Measurements from ENCODE around the gene ALKBH3. TPM values are rescaled to one million over a fixed set of nuclear protein-coding genes. Genes with fewer than 3 reads are reported as not detected.
A peak's percentile ranks its signal among the peaks of the same experiment; 100 is the strongest.

The ALKBH3 gene
- polyA plus RNA-seq, 1 of the 3 experiments (the other 2 are of a cell fraction) = 27.0 TPM

DNA sequence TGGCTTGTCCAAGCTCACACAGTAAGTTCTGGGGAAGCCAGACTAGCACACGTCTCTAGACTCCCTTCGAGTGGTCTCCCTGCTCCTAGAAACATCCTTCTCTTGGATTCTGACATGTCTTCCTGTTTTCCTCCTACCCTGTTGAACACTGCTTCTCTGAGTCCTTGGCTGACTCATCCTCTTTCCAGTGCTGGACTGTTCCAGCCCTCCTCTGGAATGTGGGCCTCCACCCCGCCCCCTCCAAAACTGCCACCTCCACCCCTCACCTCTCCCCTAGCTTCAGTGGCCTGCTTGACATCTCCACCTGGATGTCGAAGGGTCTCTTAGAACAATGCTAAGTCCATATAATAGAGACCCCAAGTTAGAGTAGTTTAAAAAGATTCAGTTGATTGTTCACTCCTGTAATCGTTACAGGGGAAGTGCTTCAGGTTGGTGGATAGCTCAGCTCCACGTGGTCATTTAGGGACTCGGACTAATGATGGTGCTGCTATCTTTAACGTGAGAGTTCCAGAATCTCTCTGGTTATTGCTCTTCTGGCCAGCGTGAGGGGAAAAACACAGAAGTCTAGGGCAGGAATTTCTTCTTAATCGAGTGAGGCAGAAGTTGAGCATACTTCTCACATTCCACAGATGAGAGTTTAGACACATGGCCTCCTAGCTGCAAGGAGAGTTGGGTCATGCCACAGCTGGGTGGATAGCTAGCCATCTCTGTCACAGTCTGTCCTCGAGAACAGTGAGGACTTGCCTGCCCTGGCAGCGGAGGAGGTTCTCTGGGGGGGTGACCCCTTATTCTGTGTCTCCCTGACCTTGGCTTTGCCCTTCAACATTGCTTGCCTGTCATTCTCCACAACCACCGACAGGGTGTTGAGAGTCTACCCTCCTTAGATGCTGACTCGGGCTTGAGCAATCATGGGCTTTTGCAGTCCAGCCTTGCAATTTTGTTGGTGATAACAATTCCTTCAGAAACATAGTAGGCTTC is 57.1 kb downstream of the ALKBH3 start:
- H3K4me3 ChIP-seq (ENCODE audit: low read depth in 2 of 2, low read length in 1 of 2) = no peak overlapping the region
- no peaks in the 10 kb centered on the region for H3K36me3 ChIP-seq (replicated peaks in 1 of 2; ENCODE audit: control insufficient read depth in 1 of 2, insufficient read depth in 2 of 2, low read length in 1 of 2)
- no peaks in the 10 kb centered on the region for H3K79me2 ChIP-seq (ENCODE audit: insufficient read depth)
- peak overlapping the region; percentile 14; the same call in 1 of the 2 replicates for H3K4me2 ChIP-seq
- H3K9me3 ChIP-seq = no peaks in the 10 kb centered on the region
- peaks cover 4% of the 10 kb centered on the region for H3F3A ChIP-seq (replicated peaks; ENCODE audit: insufficient read depth)
- peaks cover 10% of the 10 kb centered on the region for H3K27me3 ChIP-seq (ENCODE audit: insufficient read depth)
- ChIA-PET CTCF (interaction anchor here (1.2 to 13.9 kb wide), 4 partner anchors 15 to 112 kb away, joined by 3 to 222 read pairs (median 28); no protein-coding TSS in a partner anchor), POLR2A (no interaction called here)
- WGBS (ENCODE audit: low lambda C conversion rate) = 60% methylated on average over 13 of the region's 14 CpGs
- H3K27ac ChIP-seq (ENCODE audit: low read depth in 2 of 2, low read length in 1 of 2) = 0 out of 4 replicates have a peak overlapping the region, but pooled peaks of 1 of the 2 experiments have one; percentile 35
- TF ChIP-seq FOSL2 (IDR thresholded peaks at IDR 0.05; ENCODE audit: borderline replicate concordance, low read depth) (peak; percentile 56; the same call in 1 of the 2 replicates), EP300 (IDR thresholded peaks at IDR 0.05; ENCODE audit: borderline replicate concordance in 1 of 2, low read depth in 1 of 2, low read length in 1 of 2) (no peak)
- no peak overlapping the region for H3K9ac ChIP-seq
- 0 out of 2 replicates have a peak overlapping the region, but pooled peaks have one; percentile 63 for H2AFZ ChIP-seq (ENCODE audit: low read depth)
- H4K20me1 ChIP-seq (ENCODE audit: insufficient read depth) = no peaks in the 10 kb centered on the region
- H3K4me1 ChIP-seq (ENCODE audit: control insufficient read depth in 1 of 2, insufficient read depth in 2 of 2, low read depth in 1 of 2, low read length in 1 of 2) = peaks cover 7 to 50% of the 10 kb centered on the region in 2 experiments; a peak in 3 of 4 replicates
- no peak for DNase-seq
- H3K9me2 ChIP-seq = no peaks in the 10 kb centered on the region

DNA sequence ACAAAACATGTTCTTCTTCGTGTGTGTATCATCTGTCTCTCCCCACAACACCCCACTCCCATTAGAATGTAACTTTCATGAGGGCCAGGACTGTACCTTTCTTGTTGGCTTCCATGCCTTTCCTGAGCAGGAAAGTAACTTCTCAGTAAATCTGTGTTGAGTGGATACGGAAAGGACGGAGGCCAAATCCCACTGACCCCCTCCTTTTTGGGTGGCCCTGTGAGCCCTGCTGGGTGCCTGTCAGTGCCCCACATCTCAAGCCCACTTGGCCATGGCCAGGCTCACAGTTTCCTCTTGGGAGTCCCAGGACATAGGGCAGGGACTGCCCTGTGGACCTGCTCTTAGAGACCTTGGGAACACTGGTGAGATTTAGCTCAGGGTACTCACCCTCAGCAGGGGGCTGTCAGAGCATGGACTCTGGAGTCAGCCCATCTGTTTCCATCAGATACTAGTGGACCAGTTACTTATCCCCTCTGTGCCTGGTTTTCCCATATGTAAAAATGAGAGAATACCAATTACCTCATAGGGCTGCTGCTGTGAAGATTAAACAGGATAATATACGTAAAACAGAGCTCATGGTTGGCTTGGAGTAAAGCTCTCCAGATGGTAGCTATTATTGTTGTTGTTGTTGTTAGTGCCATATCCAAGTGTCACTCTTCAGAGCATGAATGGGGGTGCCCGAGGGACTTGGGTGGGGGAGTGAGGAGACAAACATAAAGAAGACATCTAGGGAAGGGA is 60.8 kb downstream of the ALKBH3 start:
- peaks cover 5 to 21% of the 10 kb centered on the region in 2 experiments; a peak in 3 of 4 replicates for H3K4me1 ChIP-seq (ENCODE audit: control insufficient read depth in 1 of 2, insufficient read depth in 2 of 2, low read depth in 1 of 2, low read length in 1 of 2)
- CTCF ChIA-PET = interaction anchor here (0.7 to 13.9 kb wide), 10 partner anchors 9 to 99 kb away, joined by 3 to 222 read pairs (median 18); no protein-coding TSS in a partner anchor
- POLR2A ChIA-PET = interaction anchor here (0.7 to 5.5 kb wide), 17 partner anchors 9 to 125 kb away, joined by 3 to 213 read pairs (median 23); partner anchors contain the start of genes ACCS and ALKBH3
- peaks cover 44% of the 10 kb centered on the region for H3K27me3 ChIP-seq (ENCODE audit: insufficient read depth)
- peak; percentile 86 for DNase-seq
- H3K9me3 ChIP-seq = no peaks in the 10 kb centered on the region
- H2AFZ ChIP-seq (ENCODE audit: low read depth) = peak overlapping the region; percentile 59; the same call in 1 of the 2 replicates
- no peak overlapping the region for H3K9ac ChIP-seq
- H3K27ac ChIP-seq (ENCODE audit: low read depth in 2 of 2, low read length in 1 of 2) = peak overlapping the region; percentile 11 to 93; a peak in 3 of 4 replicates
- no peaks in the 10 kb centered on the region for H3K9me2 ChIP-seq
- no peaks in the 10 kb centered on the region for H3K79me2 ChIP-seq (ENCODE audit: insufficient read depth)
- no peaks in the 10 kb centered on the region for H4K20me1 ChIP-seq (ENCODE audit: insufficient read depth)
- H3K36me3 ChIP-seq (replicated peaks in 1 of 2; ENCODE audit: control insufficient read depth in 1 of 2, insufficient read depth in 2 of 2, low read length in 1 of 2) = no peaks in the 10 kb centered on the region
- peak overlapping the region; percentile 53 to 61; a peak in 2 of 4 replicates for H3K4me3 ChIP-seq (ENCODE audit: low read depth in 2 of 2, low read length in 1 of 2)
- peak overlapping the region; percentile 90 for H3K4me2 ChIP-seq
- peaks cover 4% of the 10 kb centered on the region for H3F3A ChIP-seq (replicated peaks; ENCODE audit: insufficient read depth)
- WGBS (ENCODE audit: low lambda C conversion rate) = 49% methylated on average over 5 of the region's 5 CpGs
- TF ChIP-seq GABPA (IDR thresholded peaks at IDR 0.05; ENCODE audit: low read depth) (no peak), MAX (IDR thresholded peaks at IDR 0.05; ENCODE audit: low read depth) (no peak), SMC3 (IDR thresholded peaks at IDR 0.05; ENCODE audit: low read depth, low read length) (peak; percentile 26; the same call in 1 of the 2 replicates), GATA2 (CRISPR knock-in tag; IDR thresholded peaks at IDR 0.05) (peak; percentile 77), TEAD4 (IDR thresholded peaks at IDR 0.05; ENCODE audit: borderline replicate concordance, insufficient read depth) (no peak), PBX3 (IDR thresholded peaks at IDR 0.05) (no peak), TAF1 (IDR thresholded peaks at IDR 0.05; ENCODE audit: borderline replicate concordance, low read depth, low read length) (no peak), EZH2phosphoT487 (IDR thresholded peaks at IDR 0.05; ENCODE audit: borderline replicate concordance, low read depth) (no peak), RCOR1 (IDR thresholded peaks at IDR 0.05; ENCODE audit: low read length) (peak; percentile 51; the same call in 1 of the 2 replicates), SIN3A (IDR thresholded peaks at IDR 0.05; ENCODE audit: borderline replicate concordance, low read depth, low read length) (no peak), FOXJ3 (CRISPR knock-in tag; IDR thresholded peaks at IDR 0.05) (peak; percentile 32; the same call in 1 of the 2 replicates), FOXM1 (IDR thresholded peaks at IDR 0.05; ENCODE audit: low read depth) (no peak)
- TF ChIP-seq, protein P1, sequence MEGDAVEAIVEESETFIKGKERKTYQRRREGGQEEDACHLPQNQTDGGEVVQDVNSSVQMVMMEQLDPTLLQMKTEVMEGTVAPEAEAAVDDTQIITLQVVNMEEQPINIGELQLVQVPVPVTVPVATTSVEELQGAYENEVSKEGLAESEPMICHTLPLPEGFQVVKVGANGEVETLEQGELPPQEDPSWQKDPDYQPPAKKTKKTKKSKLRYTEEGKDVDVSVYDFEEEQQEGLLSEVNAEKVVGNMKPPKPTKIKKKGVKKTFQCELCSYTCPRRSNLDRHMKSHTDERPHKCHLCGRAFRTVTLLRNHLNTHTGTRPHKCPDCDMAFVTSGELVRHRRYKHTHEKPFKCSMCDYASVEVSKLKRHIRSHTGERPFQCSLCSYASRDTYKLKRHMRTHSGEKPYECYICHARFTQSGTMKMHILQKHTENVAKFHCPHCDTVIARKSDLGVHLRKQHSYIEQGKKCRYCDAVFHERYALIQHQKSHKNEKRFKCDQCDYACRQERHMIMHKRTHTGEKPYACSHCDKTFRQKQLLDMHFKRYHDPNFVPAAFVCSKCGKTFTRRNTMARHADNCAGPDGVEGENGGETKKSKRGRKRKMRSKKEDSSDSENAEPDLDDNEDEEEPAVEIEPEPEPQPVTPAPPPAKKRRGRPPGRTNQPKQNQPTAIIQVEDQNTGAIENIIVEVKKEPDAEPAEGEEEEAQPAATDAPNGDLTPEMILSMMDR (IDR thresholded peaks at IDR 0.05) = no peak
- TF ChIP-seq, protein P2, sequence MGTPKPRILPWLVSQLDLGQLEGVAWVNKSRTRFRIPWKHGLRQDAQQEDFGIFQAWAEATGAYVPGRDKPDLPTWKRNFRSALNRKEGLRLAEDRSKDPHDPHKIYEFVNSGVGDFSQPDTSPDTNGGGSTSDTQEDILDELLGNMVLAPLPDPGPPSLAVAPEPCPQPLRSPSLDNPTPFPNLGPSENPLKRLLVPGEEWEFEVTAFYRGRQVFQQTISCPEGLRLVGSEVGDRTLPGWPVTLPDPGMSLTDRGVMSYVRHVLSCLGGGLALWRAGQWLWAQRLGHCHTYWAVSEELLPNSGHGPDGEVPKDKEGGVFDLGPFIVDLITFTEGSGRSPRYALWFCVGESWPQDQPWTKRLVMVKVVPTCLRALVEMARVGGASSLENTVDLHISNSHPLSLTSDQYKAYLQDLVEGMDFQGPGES (IDR thresholded peaks at IDR 0.05; ENCODE audit: low read depth, low read length) = no peak

Data from SK-N-SH (cell line).